HG03521 (cell line): Measurements from ENCODE around the gene GET3.
"Not testable (repeated sequence)": the region's sequence is repeated elsewhere in the genome, so short reads cannot be mapped to it uniquely, and the experiment has no call there.

Source experiments
- ATAC-seq: cut with Tn5 transposase; IDR thresholded peaks from one replicate; pipeline ENCODE4 v1.9.1; 2021; ENCODE audit warnings: mild to moderate bottlenecking, moderate library complexity; ENCODE audit not compliant: unreplicated experiment

Gene GET3

DNA sequence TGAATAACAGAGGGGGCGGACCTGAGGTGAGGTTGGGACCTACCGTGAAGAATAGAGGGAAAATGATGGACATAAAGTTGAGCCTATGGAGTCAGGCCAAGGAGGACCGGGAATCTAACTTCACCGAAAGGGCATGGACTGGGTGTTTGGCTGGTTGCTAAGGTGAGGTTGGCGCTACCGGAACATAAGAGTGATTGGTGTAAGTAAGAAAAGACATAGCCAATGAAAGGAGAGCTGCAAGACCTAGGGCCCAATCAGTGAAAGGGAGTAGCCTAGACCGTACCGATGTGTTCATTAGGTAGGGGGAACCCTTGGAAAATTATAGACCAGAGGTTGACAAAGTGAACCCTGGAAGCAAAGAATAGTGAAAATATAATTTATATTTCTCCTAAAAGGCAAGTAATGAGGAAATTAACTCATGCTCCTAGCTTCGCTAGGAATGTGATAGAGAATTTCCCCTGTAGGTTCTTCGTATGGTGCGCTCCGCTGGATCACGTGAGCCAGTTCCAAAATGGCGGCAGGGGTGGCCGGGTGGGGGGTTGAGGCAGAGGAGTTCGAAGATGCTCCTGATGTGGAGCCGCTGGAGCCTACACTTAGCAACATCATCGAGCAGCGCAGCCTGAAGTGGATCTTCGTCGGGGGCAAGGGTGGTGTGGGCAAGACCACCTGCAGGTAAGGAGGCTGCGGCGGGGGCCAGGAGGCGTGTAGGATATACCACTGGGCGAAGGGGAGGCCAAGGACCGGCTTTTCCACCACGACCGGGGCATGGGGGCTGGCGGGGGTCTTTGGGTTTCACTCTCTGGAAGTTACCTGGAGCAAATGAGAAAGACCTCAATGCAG, at the start of gene GET3:
Gene GET3, plus strand, starts transcription at position 503 of the 840 bp plus-strand sequence. Its CDS starts 9 bp downstream, at position 512.
- ATAC-seq, result peak; percentile 64

DNA sequence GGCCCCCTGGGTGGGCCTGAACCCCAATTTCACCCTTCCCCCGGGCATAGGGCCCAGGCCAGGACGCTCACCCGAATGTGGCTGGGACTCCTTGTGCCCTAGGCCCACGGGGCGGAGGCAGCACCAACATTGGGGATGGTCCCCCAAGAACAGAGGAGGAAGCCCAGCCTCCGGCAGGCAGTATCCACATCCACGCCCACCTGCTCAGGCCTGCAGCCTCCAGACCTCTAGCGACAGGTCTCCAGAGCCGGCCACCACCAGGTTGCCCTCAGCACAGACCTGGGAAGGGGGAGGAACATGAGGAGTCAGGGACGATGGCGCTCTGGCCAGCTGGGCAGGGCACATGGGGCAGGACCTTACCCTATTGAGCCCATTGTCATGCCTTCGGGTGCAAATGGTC, 48.3 kb upstream of the GET3 start:
- ATAC-seq, result no peak

DNA sequence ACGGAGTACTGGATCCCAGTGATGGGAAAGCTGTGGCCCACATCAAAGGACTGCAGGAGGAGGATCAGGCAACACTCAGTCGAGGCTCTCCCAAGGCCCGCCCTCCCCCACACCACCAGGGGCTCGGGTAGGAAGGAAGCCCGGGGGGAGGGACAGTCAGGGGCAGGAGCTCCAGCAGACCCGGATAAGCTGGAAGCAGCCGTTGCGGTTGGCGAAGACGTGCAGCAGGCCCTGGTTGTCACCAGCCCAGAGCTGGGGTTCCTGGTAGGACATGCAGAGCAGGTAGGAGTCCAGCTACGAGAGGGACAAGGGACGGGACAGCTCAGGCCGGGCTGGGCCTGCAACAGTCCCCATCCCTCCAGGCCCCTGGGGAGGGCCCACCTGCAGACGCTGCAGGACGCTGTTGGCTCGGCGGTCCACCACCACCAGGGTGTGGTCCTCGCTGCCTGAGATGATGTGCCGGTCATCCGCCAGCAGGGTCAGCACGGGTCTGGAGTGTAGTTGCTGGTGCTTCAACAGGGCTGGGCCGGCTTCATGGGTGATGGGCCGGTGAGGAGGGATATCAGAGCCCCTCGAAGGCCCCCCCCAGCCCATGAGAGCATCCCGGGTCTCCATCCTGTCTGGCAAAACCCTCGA, 47.6 kb upstream of the GET3 start:
- ATAC-seq, result no peak

DNA sequence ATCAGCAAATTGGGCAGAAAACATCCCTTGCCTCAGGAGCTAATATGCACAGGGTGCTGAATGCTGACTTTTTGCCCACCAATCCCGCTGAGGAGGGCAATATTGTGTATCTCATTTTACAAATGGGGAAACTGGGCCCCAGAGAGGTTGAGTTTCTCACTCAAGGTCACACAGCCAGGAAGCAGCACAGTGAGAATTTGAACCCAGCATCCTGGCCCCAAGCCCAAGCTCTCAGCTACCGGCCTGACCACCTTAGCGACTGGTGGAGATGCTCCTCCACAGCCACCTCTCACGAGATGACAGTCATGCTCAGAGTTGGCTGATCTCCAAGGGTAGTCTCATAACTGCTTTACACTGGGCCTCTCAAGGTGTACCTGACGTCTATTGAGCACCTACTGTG, 44.3 kb upstream of the GET3 start:
- ATAC-seq, result no peak

DNA sequence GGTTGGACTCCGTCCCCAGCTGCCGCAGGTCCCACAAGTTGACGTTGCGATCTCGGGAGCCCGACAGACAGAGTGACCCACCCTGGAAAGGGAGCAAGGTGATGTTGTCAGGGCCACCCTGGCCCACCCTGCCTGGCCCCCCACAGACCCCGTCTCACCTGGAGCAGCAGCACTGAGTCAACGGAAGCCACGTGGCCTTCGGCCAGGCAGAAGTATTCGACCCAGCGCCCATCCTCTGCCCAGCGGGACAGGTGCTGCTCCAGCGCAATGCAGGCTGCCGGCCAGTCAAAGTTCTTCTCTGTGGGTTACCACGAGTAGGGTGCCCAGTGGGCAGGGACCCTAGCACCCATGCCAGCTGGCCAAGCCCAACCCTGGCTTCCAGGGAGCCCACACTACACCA, 42.7 kb upstream of the GET3 start:
- no peak for ATAC-seq

DNA sequence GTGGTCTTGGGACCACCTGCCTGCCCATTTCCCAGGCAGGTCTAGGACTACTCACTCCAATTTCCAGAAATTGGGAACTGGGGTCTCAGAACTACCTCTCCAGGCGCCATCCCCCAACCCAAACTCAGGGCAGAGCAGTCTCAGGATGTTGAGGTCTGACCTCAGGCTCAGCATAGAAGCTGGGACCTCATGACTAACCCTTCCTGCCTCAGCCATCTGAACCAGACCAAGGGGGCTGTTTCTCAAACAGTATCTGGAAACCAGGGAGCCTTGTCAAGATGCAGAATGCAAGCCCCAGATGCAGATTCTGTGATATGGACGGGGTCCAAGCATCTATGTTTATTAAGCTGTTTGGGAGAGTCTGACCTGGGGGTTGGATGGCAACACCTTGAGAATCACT, 42.2 kb upstream of the GET3 start:
- ATAC-seq, result no peak

DNA sequence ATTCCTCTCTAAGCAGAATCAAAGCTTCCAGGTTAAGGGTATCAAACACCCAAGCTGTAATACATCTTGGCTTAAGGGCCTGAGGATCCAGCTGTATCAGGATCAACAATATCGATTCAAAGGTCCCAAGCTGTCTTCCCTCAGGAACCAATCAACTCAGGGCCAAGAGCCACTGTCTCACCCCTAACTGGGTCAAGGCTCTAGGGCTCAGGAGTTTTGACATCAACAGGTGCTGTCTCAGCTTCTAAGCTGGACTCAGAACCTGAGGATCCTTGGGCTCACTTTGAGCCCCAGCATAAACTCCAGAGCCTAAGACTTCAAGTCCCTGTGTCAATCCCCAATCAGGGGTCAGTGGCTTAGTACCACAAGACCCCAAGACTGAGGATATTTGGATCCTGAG, 41.8 kb upstream of the GET3 start:
- ATAC-seq, result no peak

DNA sequence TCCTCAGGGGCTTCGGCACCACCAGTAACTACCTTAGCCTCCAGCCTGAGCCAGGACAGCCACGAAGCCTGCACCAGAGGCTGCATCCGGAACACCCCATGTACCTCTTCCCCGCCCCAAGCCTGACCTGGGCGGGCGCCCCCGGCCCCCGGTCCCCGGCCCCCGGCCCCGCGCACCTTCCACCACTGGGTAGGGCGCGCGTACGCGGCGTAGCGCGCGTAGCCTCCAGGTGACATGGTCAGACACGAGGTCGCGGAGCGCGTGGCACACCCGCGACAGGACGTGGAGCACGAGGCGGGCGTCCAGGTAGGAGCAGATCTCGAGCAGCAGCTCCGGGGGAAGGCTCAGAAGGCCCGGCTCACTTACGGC, 41.3 kb upstream of the GET3 start:
- ATAC-seq, result peak; percentile 12

DNA sequence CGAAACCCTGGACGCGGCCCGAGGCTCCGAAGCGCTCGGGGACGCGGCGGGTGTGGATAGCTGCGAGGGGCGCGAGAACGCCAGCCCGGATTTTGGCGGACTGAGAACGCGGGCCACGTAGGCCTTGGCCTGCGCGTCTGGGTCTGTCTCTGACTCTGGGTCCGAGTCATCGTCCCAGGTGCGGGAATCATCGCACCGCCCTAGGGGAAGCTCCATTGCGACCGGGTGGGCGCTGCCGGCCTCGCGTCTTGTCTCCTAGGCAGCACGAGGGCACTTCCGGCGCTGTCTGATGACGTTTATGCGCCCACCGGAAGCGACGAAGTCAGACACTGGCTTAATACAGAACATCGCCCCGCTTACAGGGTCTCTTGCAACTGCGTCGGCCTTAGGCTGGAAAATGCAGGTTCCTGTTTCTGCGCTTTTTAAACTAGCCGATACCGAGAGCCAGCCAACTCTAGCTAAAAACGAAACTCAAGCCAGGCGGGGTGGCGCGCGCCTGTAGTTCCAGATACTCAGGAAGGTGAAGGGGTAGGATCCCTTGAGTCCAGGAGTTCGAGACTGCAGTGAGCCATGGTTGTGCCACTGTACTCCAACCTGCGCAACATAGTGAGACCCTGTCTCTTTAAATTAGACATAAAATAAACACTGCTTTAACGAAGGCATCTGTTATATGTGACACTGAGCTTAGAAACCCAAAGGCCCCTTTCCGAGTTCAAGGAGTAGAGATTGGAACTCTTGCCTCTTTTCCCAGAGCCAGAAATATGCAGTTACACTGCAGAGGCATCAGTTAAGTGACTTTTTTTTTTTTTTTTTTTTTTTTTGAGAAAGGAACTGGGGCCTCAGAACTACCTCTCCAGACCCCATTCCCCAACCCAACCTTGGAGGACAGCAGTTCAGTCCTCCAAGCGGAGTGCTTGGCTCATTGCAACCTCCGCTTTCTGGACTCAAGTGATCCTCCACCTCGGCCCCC, 40.6 kb upstream of the GET3 start, which contains the start of gene FBXW9:
Gene FBXW9, minus strand, starts transcription at position 266 of the 970 bp plus-strand sequence. Its CDS starts 50 bp downstream, at position 216.
- ATAC-seq, result peak; percentile 76

DNA sequence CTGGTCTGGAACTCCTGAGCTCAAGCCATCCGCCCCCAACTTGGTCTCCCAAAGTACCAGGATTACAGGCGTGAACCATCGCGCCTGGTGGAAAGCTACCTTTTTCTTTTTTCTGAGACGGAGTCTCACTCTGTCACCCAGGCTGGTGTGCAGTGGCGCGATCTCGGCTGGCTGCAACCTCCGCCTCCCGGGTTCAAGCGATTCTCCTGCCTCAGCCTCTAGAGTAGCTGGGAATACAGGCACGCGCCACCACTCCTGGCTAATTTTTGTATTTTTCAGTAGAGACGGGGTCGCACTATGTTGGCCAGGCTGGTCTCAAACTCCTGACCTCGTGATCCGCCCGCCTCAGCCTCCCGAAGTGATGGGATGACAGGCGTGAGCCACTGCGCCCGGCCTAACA, 39.9 kb upstream of the GET3 start:
- ATAC-seq, result not testable (repeated sequence)

DNA sequence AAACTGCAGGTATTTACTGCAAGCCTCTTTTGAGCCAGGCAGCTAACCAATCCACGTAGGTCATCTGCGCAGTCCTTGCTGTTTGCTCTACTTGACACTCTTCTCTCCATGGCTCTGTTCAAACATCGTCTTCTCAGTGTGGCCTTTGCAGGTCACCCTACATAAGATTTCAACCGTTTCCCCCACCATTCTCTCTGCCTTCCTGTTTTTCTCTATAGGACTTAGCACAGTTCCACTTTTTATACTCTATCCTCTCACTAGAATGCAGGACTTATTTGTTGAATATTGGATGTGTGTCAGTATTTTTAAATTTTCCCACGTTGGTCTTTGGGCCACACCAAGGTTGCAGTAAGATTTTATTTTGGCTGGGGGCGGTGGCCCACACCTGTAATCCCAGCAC, 39.2 kb upstream of the GET3 start:
- no peak for ATAC-seq

DNA sequence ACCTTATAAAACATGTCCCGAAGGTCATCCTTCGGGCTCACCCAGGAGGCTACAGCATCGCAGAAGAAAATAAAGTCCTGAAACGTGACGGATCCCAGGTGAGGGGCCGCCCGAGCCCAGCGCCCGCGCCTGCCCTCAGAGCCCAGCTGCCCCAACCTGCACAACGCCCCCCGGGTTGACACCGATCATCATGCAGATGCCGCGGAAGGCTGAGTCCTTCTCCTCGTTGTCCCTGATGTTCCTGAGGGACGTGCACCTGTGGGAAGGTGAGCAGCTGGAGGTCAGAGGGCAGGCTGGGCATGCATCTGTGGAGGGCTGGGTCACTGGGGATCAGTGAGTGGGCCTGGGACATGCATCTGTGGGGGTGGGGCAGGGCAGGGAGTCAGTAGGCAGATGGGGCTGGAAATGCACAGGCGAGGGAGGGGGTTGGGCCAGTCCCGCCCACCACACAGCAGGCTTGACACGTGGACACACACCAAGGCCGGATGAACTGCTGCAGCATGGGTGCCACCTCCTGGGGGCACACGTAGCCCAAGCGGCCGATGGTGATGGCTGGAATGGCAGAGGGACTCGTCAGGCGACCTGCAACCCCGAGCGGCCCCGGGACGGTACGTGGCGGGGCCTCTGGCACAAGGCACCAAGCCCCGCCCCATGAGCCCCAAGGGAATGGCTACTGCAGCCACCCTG, 35.6 kb upstream of the GET3 start:
- no peak for ATAC-seq

DNA sequence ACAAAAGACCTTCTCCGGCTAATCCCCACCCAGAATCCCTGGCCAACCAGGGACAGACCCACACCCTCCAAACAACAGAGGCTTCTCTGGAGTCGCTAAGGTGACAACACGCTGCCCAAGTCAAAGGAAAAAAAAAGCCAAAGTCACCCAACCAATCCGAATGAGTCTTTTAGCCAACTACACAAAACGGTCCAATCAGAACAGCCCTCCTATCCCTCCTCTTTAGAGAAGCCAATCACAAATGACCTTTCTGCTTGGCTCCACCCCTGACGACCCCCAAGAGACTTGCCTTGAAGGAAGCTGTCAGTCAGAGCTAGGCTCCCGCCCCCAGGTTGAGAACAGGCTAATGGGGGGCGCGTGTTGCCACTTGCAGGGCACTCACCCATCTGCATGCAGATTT, 34.3 kb upstream of the GET3 start:
- ATAC-seq, result no peak

DNA sequence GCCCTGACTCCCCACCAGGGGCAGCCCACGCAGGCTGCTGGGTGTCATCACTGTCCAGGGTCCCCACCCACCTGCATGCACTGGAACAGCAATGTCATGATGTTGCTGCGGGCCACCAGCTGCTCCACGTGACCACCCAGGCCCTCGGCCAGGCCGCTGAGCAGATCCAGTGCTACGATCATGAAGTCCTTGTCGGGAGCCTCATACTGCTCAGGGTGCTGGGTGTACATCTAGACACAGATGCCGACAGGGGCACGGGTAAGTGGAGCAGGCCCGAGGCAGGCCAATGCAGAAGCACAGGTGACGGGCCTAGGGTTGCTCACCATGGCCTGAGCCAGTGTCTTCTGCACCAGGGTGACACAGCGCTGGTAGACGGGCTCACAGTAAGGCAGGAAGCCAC, 32.1 kb upstream of the GET3 start:
- no peak for ATAC-seq

DNA sequence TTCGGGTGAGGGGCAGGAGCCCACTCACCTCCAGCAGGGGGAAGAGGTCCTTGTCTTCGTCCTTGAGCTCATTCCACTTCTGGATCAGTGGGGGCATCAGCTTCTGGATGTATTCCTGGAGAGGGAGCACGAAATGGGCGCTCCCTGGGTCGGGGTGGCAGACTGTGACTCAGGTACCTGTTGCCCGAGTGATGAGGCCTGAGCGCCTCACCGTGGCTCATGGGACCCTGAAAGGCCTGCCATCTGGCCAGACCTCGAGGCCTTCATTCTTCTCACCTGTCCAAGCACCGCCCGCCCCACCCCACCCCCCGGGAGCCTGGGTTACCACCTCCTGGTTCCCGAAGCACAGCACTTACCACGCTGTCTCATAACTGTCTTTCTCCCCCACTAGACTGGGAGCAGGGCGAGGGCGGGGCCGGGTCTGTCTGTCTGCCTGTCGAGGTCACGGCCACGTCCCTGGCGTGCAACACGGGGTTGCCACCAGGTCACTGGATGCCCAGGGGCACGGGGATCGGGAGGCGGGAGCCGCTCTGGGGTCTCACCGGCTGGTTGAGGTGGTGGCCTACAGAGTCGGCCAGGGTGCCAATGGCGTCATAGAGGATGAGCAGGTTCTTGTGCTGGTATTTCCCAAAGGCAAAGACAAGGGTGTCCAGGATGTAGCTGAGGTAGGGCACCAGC, 31.5 kb upstream of the GET3 start:
- no peak for ATAC-seq

DNA sequence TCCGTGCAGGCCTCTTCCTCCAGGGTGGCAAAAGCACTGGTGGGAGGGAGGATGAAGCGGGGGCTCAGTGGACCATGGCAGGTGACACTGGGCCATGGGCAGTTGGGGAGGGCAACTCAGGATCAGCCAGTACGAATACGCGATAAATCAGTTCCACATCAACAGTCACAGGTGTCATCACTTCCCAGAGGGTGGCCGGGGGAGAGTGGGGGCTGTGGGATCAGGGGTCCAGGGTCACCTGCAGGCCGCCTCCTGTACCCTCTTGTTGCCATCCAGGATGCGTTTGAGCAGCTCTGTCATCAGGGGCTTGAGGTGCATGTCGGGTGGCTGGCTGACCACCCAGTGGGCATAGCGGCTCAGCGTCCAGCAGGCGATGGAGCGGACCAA, 31.0 kb upstream of the GET3 start:
- ATAC-seq, result no peak

DNA sequence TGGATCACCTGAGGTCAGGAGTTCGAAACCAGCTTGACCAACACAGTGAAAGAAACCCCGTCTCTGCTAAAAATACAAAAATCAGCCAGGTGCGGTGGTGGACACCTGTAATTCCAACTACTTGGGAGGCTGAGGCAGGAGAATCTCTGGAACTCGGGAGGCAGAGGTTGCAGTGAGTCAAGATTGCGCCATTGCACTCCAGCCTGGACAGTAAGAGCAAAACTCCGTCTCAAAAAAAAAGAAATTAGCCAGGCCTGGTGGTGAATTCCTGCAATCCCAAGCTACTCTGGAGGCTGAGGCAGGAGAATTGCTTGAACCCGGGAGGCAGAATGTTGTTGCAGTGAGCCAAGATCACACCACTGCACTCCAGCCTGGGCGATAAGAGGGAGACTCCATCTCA, 28.7 kb upstream of the GET3 start:
- ATAC-seq, result no peak

DNA sequence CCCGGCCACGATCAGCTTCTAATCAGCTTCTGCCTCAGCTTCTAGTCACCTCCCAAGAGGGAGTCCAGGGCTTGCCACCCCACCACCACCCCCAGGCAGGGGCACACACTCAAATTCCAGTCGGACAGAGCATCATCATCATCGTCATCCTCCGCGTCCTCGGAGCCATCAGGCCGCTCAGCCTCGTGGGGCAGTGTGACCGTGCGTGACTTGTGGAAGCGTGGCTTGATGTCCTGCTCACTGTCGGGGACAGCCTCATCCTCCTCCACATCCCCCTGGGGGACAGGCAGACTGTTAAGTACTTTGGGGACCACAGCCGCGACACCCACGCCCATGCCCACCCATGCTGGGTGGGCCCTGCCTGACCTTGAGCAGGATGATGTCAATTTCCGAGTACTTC, 26.1 kb upstream of the GET3 start:
- no peak for ATAC-seq

DNA sequence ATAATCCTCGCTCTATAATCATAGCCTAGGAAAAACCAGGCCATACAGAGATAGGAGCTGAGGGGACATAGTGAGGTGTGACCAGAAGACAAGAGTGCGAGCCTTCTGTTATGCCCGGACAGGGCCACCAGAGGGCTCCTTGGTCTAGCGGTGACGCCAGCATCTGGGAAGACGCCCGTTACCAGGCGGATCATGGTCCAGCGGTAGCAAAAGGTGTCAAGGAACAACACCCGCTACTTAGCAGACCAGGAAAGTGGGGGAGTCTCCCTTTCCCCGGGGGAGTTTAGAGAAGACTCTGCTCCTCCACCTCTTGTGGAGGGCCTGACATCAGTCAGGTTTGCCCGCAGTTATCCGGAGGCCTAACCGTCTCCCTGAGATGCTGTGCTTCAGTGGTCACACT, 25.2 kb upstream of the GET3 start:
- ATAC-seq, result not testable (repeated sequence)

DNA sequence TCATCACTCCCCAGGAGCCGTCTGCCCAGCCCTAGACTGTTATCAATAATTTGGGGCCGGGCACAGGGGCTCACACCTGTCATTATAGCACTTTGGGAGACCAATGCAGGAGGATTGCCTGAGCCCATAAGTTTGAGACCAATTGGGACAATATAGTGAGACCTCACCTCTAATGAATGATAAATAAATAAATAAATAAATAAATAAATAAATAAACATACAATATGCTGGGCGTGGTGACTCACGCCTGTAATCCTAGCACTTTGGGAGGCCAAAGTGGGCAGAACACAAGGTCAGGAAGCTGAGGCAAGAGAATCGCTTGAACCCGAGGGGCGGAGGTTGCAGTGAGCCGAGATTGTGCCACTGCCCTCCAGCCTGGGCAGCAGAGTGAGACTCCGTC, 24.0 kb upstream of the GET3 start:
- not testable (repeated sequence) for ATAC-seq
